GM15510 (cell line): ENCODE data around the gene GHRHR.

Source experiments
- POLR2A ChIP-seq: IDR thresholded peaks from 3 replicates; pipeline ENCODE4 v1.6.1; 2011; ENCODE audit warnings: borderline replicate concordance; ENCODE audit not compliant: insufficient read length; ENCODE audit errors: extremely low read depth

GHRHR gene

GRCh38 chr7:30925117-30925516, 38.6 kb upstream of the GHRHR start:
- TF ChIP-seq POLR2A = no peak

DNA sequence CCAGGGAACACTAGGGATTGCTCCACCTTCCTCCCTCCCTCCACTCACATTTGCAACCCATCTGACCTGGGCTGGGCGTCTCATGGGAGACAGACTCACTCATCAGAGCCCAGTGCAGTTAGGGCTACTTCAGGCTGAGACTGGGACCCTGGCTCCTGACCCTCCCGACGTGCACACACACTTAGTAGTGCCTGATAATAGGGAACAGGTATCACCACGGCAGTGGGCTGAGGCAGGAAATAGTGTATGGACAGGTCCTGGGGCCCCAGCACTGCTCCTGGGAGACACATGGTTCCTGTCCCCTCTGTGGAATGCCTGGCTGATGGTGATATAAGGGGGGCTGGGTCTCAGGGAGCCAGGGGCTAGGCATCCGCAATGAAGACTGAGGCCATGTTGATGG, 37.8 kb upstream of the GHRHR start:
- TF ChIP-seq POLR2A = no peak

GRCh38 chr7:30926313-30926712, 37.4 kb upstream of the GHRHR start:
- TF ChIP-seq POLR2A = no peak

GRCh38 chr7:30927040-30927439, 36.7 kb upstream of the GHRHR start:
- no peak for TF ChIP-seq POLR2A

GRCh38 chr7:30927559-30927958, 36.2 kb upstream of the GHRHR start:
- TF ChIP-seq POLR2A = no peak

GRCh38 chr7:30928254-30928872, 35.4 kb upstream of the GHRHR start:
- TF ChIP-seq POLR2A = no peak

- no peak for TF ChIP-seq POLR2A
Observed at GRCh38 chr7:30929686-30930085, 34.1 kb upstream of the GHRHR start.

GRCh38 chr7:30930621-30931020, 33.1 kb upstream of the GHRHR start:
- TF ChIP-seq POLR2A = no peak

DNA sequence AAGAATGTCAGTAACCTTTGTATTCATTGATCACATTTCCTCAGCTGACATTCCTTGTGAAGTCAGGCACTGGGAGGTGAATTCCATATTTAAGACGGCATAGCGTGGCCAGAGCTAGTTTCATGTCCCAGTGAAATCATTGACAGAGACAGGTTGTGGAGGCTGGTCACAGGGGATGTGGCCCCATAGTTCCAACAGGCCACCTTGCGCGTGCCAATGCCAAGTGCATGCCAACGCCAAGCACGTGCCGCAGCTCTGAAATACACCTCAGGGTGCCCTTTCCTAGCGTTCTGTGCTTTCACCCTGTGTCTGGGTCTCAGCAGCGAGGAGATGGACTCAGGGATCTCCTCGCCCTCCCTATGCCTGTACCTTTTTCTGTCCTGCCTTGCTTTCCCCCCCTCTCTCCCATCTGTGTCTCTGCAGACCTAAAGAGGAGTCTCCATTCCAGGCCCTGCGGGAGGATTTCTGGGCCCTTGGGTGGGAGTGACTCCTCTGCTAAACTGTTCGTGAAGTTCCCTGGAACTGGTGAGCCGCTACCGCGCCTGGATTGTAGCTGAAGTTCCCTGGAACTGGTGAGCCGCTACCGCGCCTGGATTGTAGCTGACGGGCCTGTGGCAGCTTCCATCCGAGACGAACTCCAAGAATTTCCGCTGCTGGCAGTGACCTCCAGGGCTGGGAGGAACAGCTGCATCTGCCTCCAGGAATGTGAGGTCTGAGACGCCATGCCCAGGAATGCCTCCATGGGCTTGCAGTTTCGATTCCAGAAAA, 32.4 kb upstream of the GHRHR start:
- TF ChIP-seq POLR2A = no peak

- TF ChIP-seq POLR2A = no peak
Observed at GRCh38 chr7:30931929-30932540, 31.7 kb upstream of the GHRHR start.

- no peak for TF ChIP-seq POLR2A
Observed at GRCh38 chr7:30932562-30932961, 31.2 kb upstream of the GHRHR start.

- no peak for TF ChIP-seq POLR2A
Observed at GRCh38 chr7:30933124-30933974, 30.4 kb upstream of the GHRHR start.

- TF ChIP-seq POLR2A = no peak
Observed at GRCh38 chr7:30934225-30934624, 29.5 kb upstream of the GHRHR start.

DNA sequence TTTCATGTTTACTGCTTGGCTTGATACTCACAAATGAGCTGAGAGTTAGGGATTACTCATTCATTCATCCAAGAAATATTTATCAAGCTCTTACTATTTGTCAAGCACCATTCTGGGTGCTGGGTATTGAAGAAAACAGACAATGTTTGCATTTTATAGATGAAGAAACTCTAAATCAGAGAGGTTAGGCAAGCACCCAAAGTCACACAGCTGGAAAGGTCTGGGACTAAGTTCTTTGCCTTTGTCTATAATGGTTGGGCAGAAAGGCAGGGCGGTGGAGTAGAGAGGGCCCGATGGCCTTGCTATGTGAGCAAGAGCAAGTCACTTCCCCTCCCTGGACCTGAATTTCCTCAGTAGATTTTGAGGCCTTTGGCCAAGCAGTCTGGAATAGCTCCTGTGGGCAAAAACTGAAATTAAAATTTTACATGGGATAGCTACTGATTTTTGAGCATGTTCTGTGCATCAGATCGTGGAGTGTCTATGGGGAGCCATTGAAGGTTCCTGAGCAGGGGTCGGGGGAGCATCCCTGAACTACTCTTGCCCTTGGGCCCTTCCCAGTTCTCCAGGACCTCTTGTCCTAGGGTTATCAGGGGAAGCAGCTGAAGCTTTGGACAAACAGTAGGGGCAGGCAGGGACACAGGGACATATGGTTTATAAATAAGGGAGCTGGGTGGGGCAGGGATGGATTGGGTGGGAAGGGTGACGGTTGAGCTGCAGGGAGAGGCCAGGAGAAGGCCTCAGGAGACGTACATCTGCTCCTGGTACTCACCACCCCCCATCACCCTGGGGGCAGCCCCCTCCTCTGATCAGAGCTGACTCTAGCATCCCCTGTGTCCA, 28.8 kb upstream of the GHRHR start:
- no peak for TF ChIP-seq POLR2A
